NCI-H1694 treated with DMSO at 0.1 percent for 48 hours (cell line): ENCODE data around the gene RNLS.
"Not testable (repeated sequence)": the region's sequence is repeated elsewhere in the genome, so short reads cannot be mapped to it uniquely, and the experiment has no call there.

Source experiments
- DNase-seq: peaks from one replicate; lab custom pipeline; 2025; lab: John Stamatoyannopoulos, UW

Gene RNLS

GRCh38 chr10:88343761-88344484 is 239.2 kb downstream of the RNLS start:
- DNase-seq = no peak

- no peak for DNase-seq
Measured at GRCh38 chr10:88342733-88343310, 240.3 kb downstream of the RNLS start.

- DNase-seq = no peak
Measured at GRCh38 chr10:88337134-88337533, 246.0 kb downstream of the RNLS start.

- no peak for DNase-seq
Measured at GRCh38 chr10:88336334-88336733, 246.8 kb downstream of the RNLS start.

GRCh38 chr10:88333248-88333630 is 249.9 kb downstream of the RNLS start:
- no peak for DNase-seq

GRCh38 chr10:88332503-88333247 is 250.4 kb downstream of the RNLS start:
- DNase-seq = no peak

GRCh38 chr10:88330174-88330573 is 252.9 kb downstream of the RNLS start:
- DNase-seq = no peak

GRCh38 chr10:88322324-88323063 is 260.6 kb downstream of the RNLS start:
- no peak for DNase-seq

- no peak for DNase-seq
Measured at GRCh38 chr10:88319960-88320517, 263.1 kb downstream of the RNLS start.

- DNase-seq = no peak
Measured at GRCh38 chr10:88318803-88319202, 264.3 kb downstream of the RNLS start.

- no peak for DNase-seq
Measured at GRCh38 chr10:88317099-88317498, 266.0 kb downstream of the RNLS start.

GRCh38 chr10:88316292-88316861 is 266.7 kb downstream of the RNLS start:
- DNase-seq = no peak

- DNase-seq = no peak
Measured at GRCh38 chr10:88315755-88316154, 267.4 kb downstream of the RNLS start.

- DNase-seq = no peak
Measured at GRCh38 chr10:88314362-88314761, 268.8 kb downstream of the RNLS start.

GRCh38 chr10:88313878-88314277 is 269.2 kb downstream of the RNLS start:
- no peak for DNase-seq

GRCh38 chr10:88312855-88313254 is 270.3 kb downstream of the RNLS start:
- no peak for DNase-seq

GRCh38 chr10:88311264-88311663 is 271.9 kb downstream of the RNLS start:
- no peak for DNase-seq

GRCh38 chr10:88309365-88309764 is 273.8 kb downstream of the RNLS start:
- no peak for DNase-seq

GRCh38 chr10:88308361-88308760 is 274.8 kb downstream of the RNLS start:
- DNase-seq = not testable (repeated sequence)

- no peak for DNase-seq
Measured at GRCh38 chr10:88299787-88300186, 283.3 kb downstream of the RNLS start.

GRCh38 chr10:88297103-88297502 is 286.0 kb downstream of the RNLS start:
- no peak for DNase-seq
